ENCODE measurements around the gene ZNF775. TPM values are rescaled to one million over a fixed set of nuclear protein-coding genes. Genes with fewer than 3 reads are reported as not detected.

Gene ZNF775
- total and polyA plus RNA-seq, 2 experiments from 2014 or later, result 0.75 to 3.9 TPM

DNA sequence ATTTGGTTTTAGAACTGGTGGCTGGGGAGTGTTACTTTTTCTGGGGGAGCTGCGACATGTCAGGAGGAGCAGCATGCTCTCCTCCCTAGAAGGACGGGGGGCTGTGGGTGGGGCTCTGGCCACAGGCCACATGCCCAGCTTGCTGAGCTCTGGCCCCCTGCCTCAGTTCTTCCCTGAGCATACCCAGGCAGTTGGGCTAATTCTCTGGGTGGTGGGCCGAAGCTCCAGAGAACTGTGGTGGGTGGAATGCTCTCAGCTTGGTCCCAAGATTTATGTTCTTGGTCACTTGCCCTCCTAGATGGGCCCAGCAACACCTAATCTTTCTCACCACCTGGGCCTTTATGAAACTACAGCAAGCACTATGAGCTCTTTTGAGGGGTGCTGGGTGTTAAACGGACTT is 5.1 kb upstream of the ZNF775 start:
- Histone ChIP-seq H3K4me1 (ENCODE audit: insufficient read depth) (peaks cover 22% of the 10 kb centered on the region), H3K9me2 (ENCODE audit: insufficient read depth) (no peaks in the 10 kb centered on the region), H3K4me2 (ENCODE audit: unreplicated experiment) (no peak overlapping the region), H3K27me3 (replicated peaks; ENCODE audit: insufficient read depth) (no peaks in the 10 kb centered on the region), H3K27ac (no peak overlapping the region), H3K79me2 (ENCODE audit: insufficient read depth) (peaks cover 5% of the 10 kb centered on the region; the same call in 1 of the 2 replicates), H3K36me3 (ENCODE audit: low read depth) (0 out of 2 replicates have a peak, but pooled peaks cover 2% of the 10 kb centered on the region), H3K9ac (no peak overlapping the region), H3K9me3 (ENCODE audit: low read depth) (no peaks in the 10 kb centered on the region), H3F3A (ENCODE audit: insufficient read depth) (peaks cover 11% of the 10 kb centered on the region; the same call in 1 of the 2 replicates), H2AFZ (no peak overlapping the region), H4K20me1 (ENCODE audit: insufficient read depth) (no peaks in the 10 kb centered on the region), H3K4me3 (no peak overlapping the region)
- TF ChIP-seq EZH2phosphoT487 (IDR thresholded peaks at IDR 0.05; ENCODE audit: insufficient read depth, low read depth) (no peak), EZH2 (IDR thresholded peaks at IDR 0.05; ENCODE audit: insufficient read depth, poor library complexity, severe bottlenecking) (no peak)
- in situ Hi-C loops (cut with MboI), result no loop called here
- 98 to 99% methylated on average over 4 of the region's 4 CpGs for WGBS, 2 experiments (ENCODE audit: low coverage in 1 of 2, low lambda C conversion rate in 2 of 2, missing lambda C conversion rate in 2 of 2)
- no peak for DNase-seq

DNA sequence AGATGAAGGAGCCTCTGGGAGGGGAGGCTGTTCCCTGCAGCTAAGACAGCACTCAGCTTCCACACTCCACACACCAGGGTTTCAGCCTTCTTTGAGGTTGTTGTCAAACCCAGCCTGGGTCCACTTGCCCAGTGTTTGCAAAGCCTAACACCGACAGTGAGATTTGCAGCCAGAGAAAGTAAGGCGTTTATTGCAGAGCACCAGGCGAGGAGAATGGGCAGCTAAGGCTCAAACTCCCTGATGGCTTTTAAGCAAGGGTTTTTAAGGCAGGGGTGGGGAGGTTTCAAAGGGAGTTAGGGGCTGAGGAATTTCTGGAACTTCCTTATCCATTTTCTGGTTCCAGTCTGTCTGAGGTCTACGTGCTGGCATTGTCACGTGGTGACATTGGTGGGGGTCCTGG is 4.7 kb upstream of the ZNF775 start:
- in situ Hi-C loops (cut with MboI), result no loop called here
- H3K9ac ChIP-seq, result no peak overlapping the region
- no peaks in the 10 kb centered on the region for H4K20me1 ChIP-seq (ENCODE audit: insufficient read depth)
- H3K27ac ChIP-seq, result no peak overlapping the region
- no peaks in the 10 kb centered on the region for H3K27me3 ChIP-seq (replicated peaks; ENCODE audit: insufficient read depth)
- no peak overlapping the region for H3K4me2 ChIP-seq (ENCODE audit: unreplicated experiment)
- peaks cover 22% of the 10 kb centered on the region for H3K4me1 ChIP-seq (ENCODE audit: insufficient read depth)
- peaks cover under 1% of the 10 kb centered on the region; the same call in 1 of the 2 replicates for H3K79me2 ChIP-seq (ENCODE audit: insufficient read depth)
- no peak for DNase-seq
- H3K9me2 ChIP-seq (ENCODE audit: insufficient read depth), result no peaks in the 10 kb centered on the region
- peaks cover 11% of the 10 kb centered on the region; the same call in 1 of the 2 replicates for H3F3A ChIP-seq (ENCODE audit: insufficient read depth)
- H2AFZ ChIP-seq, result no peak overlapping the region
- TF ChIP-seq EZH2phosphoT487 (IDR thresholded peaks at IDR 0.05; ENCODE audit: insufficient read depth, low read depth) (no peak), EZH2 (IDR thresholded peaks at IDR 0.05; ENCODE audit: insufficient read depth, poor library complexity, severe bottlenecking) (no peak)
- H3K9me3 ChIP-seq (ENCODE audit: low read depth), result no peaks in the 10 kb centered on the region
- 0 out of 2 replicates have a peak, but pooled peaks cover 2% of the 10 kb centered on the region for H3K36me3 ChIP-seq (ENCODE audit: low read depth)
- H3K4me3 ChIP-seq, result no peak overlapping the region
- WGBS, 2 experiments (ENCODE audit: low coverage in 1 of 2, low lambda C conversion rate in 2 of 2, missing lambda C conversion rate in 2 of 2), result 96 to 97% methylated on average over 5 of the region's 5 CpGs

DNA sequence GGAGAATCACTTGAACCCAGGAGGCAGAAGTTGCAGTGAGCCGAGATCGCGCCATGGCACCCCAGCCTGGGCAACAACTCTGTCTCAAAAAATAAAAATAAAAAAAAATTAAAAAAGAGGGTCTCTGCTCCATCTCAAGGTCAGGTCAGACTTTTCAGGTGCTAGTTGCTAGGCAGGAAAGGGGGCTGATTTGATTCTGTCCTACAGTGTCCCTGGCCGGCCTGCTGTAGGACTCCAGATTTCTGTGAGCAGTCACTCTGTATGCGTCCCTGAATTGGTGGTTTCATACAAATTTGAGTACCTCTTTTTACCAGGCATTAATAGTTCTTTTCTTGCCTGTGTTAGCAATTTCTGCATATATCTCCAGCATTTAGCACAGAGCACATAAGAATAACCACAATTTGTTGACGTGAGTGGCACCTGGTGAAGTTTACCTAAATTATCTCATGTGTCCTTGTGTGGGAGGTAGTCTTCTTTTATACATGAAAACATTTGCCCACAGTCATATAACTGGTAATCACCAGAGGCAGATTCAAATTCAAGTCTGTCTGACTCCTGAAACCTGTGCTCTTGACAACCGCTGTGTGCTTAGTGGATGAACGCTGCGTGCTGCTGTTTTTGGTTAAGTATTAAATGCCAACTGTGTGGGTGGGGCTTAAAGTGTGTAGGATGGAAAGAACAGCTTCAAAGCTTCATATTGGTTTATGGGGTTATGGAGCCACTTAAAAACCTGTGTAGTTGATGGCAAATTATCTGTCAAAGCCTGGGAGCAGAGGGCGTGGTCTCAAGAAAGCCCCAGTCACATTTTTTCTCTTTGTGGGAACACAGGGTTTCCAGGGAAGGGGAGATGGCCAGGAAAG is 3.2 kb upstream of the ZNF775 start:
- 88 to 89% methylated on average over 10 of the region's 10 CpGs for WGBS, 2 experiments (ENCODE audit: low coverage in 1 of 2, low lambda C conversion rate in 2 of 2, missing lambda C conversion rate in 2 of 2)
- H4K20me1 ChIP-seq (ENCODE audit: insufficient read depth), result no peaks in the 10 kb centered on the region
- no peaks in the 10 kb centered on the region for H3K9me2 ChIP-seq (ENCODE audit: insufficient read depth)
- no peaks in the 10 kb centered on the region for H3K9me3 ChIP-seq (ENCODE audit: low read depth)
- peaks cover 11% of the 10 kb centered on the region; the same call in 1 of the 2 replicates for H3K4me1 ChIP-seq (ENCODE audit: insufficient read depth)
- TF ChIP-seq EZH2phosphoT487 (IDR thresholded peaks at IDR 0.05; ENCODE audit: insufficient read depth, low read depth) (no peak), EZH2 (IDR thresholded peaks at IDR 0.05; ENCODE audit: insufficient read depth, poor library complexity, severe bottlenecking) (no peak)
- 0 out of 2 replicates have a peak, but pooled peaks cover 2% of the 10 kb centered on the region for H3K36me3 ChIP-seq (ENCODE audit: low read depth)
- H2AFZ ChIP-seq, result no peak overlapping the region
- H3K27ac ChIP-seq, result no peak overlapping the region
- H3K4me2 ChIP-seq (ENCODE audit: unreplicated experiment), result no peak overlapping the region
- no peak overlapping the region for H3K4me3 ChIP-seq
- in situ Hi-C loops (cut with MboI), result no loop called here
- DNase-seq, result no peak
- H3K9ac ChIP-seq, result no peak overlapping the region
- H3K27me3 ChIP-seq (replicated peaks; ENCODE audit: insufficient read depth), result no peaks in the 10 kb centered on the region
- no peaks in the 10 kb centered on the region for H3K79me2 ChIP-seq (ENCODE audit: insufficient read depth)
- H3F3A ChIP-seq (ENCODE audit: insufficient read depth), result 0 out of 2 replicates have a peak, but pooled peaks cover 7% of the 10 kb centered on the region

DNA sequence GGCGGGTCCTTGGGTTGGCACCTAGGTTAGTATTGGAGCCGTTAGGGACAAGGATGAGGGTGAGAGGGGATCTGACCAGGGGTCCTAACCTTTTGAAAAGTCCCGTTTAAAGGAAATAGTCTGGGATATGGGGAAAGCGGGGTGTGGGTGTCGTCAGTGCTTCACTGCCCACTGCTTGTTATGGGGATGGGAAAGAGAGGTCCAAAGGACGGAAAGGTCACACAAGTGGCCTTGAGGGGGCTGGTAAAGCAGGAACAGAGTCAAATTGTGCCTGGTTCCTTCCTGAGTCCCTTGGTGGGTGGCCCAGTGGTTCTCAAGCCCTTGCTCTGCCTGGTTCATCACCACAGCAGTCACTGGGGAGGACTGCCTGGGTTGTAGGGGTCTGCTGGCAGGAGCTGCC is 2.6 kb upstream of the ZNF775 start:
- H4K20me1 ChIP-seq (ENCODE audit: insufficient read depth), result no peaks in the 10 kb centered on the region
- DNase-seq, result no peak
- no peaks in the 10 kb centered on the region for H3K27me3 ChIP-seq (replicated peaks; ENCODE audit: insufficient read depth)
- H3K9me3 ChIP-seq (ENCODE audit: low read depth), result no peaks in the 10 kb centered on the region
- 0 out of 2 replicates have a peak, but pooled peaks cover 2% of the 10 kb centered on the region for H3K36me3 ChIP-seq (ENCODE audit: low read depth)
- no peaks in the 10 kb centered on the region for H3K9me2 ChIP-seq (ENCODE audit: insufficient read depth)
- H3K27ac ChIP-seq, result no peak overlapping the region
- no peak overlapping the region for H3K4me2 ChIP-seq (ENCODE audit: unreplicated experiment)
- no peak overlapping the region for H3K4me3 ChIP-seq
- H2AFZ ChIP-seq, result no peak overlapping the region
- 0 out of 2 replicates have a peak, but pooled peaks cover 7% of the 10 kb centered on the region for H3F3A ChIP-seq (ENCODE audit: insufficient read depth)
- H3K9ac ChIP-seq, result no peak overlapping the region
- H3K79me2 ChIP-seq (ENCODE audit: insufficient read depth), result no peaks in the 10 kb centered on the region
- in situ Hi-C loops (cut with MboI), result no loop called here
- peaks cover 8% of the 10 kb centered on the region; the same call in 1 of the 2 replicates for H3K4me1 ChIP-seq (ENCODE audit: insufficient read depth)
- 91 to 94% methylated on average over 6 of the region's 6 CpGs for WGBS, 2 experiments (ENCODE audit: low coverage in 1 of 2, low lambda C conversion rate in 2 of 2, missing lambda C conversion rate in 2 of 2)
- TF ChIP-seq EZH2phosphoT487 (IDR thresholded peaks at IDR 0.05; ENCODE audit: insufficient read depth, low read depth) (no peak), EZH2 (IDR thresholded peaks at IDR 0.05; ENCODE audit: insufficient read depth, poor library complexity, severe bottlenecking) (no peak)
